ENCODE measurements around the gene DIAPH2. TPM values are rescaled to one million over a fixed set of nuclear protein-coding genes. Genes with fewer than 3 reads are reported as not detected.

Gene DIAPH2
- total and polyA plus RNA-seq, 8 donors: 1.9 to 10.0 (median 5.9) TPM

DNA sequence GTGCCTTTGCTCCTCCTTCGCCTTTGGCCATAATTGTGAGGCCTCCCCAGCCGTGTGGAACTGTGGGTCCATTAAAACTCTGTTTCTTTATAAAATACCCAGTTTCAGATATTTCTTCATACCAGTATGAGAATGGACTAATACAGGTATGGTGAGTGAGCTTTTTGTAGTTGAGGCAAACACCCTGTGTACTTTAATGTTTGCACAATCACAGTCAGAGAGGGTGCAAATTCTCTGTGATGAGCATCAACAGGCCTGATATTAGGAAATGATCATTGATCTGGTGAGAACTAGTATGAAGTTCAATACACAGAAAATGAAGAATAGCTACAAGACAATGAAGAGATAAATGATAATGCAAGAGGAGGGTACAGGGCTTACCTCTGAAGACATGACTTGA, 943.7 kb downstream of the DIAPH2 start:
- Histone ChIP-seq H3K4me3 (no peak overlapping the region), H3K27ac (no peak overlapping the region), H3K4me1 (no peaks in the 10 kb centered on the region), H3K9me3 (no peaks in the 10 kb centered on the region), H3K27me3 (peaks cover 0 to 6% (median 0%) of the 10 kb centered on the region in 4 donors), H3K36me3 (no peaks in the 10 kb centered on the region)
- WGBS, 2 donors: 88% methylated on average over 2 of the region's 2 CpGs
- TF ChIP-seq, protein P1, sequence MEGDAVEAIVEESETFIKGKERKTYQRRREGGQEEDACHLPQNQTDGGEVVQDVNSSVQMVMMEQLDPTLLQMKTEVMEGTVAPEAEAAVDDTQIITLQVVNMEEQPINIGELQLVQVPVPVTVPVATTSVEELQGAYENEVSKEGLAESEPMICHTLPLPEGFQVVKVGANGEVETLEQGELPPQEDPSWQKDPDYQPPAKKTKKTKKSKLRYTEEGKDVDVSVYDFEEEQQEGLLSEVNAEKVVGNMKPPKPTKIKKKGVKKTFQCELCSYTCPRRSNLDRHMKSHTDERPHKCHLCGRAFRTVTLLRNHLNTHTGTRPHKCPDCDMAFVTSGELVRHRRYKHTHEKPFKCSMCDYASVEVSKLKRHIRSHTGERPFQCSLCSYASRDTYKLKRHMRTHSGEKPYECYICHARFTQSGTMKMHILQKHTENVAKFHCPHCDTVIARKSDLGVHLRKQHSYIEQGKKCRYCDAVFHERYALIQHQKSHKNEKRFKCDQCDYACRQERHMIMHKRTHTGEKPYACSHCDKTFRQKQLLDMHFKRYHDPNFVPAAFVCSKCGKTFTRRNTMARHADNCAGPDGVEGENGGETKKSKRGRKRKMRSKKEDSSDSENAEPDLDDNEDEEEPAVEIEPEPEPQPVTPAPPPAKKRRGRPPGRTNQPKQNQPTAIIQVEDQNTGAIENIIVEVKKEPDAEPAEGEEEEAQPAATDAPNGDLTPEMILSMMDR (IDR thresholded peaks at IDR 0.05): no peak
- DNase-seq (no peak), FAIRE-seq (no peak), ATAC-seq (no peak)
- intact Hi-C loops (cut with DNase I): no loop called here

DNA sequence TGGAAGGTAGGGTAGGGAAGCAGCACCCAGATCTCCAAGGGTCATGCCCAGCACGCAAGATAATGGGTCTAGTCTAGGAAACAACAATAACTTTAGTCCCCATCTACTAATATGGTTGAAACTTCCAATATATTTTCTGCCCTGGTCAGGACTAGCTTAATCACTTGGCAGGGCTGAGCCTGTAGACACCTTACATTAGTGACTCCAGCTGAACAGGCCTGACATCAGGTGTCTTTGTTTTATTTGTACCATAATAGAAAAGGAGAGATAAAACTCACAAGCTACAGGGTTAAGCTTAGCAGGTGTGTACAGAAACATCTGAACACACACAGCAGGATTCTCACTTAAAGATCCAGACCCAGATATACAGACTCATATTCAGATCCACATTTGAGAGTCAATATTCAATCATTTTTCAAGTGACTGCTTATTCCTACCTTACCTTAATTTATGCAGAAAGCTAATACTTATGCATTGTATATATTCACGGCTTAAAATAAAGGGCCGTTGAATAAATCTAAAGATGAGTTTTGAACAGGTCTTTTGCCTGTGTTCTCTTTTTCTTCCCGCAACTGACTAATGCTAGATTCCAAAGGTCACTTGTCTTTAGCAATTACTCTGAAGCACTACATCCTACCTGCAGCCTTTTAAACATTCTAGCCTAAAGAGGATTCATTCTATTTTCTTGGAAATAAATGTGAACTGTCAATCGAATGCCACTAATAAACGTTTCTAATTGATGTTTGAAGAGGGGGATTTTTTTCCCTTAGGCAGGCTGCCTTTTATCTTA, 944.4 kb downstream of the DIAPH2 start:
- FAIRE-seq (no peak), DNase-seq (no peak), ATAC-seq (no peak)
- H3K27ac ChIP-seq: no peak overlapping the region
- 45 to 60% methylated on average over 6 of the region's 6 CpGs for WGBS, 2 donors
- intact Hi-C loops (cut with DNase I): no loop called here
- H3K36me3 ChIP-seq: no peaks in the 10 kb centered on the region
- peaks cover 0 to 6% (median 0%) of the 10 kb centered on the region in 4 donors for H3K27me3 ChIP-seq
- H3K4me1 ChIP-seq: no peaks in the 10 kb centered on the region
- H3K9me3 ChIP-seq: no peaks in the 10 kb centered on the region
- H3K4me3 ChIP-seq: no peak overlapping the region
- TF ChIP-seq, protein P1 (IDR thresholded peaks at IDR 0.05): no peak

DNA sequence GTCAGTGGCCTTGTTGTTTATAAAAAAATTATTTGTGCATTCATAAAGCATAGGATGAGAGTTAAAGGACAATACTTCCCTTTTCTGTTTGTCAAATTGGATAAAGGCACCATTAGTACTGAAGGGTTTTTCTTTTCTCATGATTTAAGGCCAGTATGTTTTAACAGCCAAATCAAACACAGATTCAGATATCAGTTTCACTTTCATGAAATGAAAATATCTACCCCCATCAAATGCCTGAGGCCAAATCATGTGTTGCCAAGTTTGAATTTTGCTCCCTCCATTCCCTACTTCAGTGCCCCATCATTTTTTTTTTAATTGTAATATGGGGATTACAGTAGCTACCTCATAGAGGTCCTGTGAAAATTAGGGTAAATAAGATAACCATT, 944.9 kb downstream of the DIAPH2 start:
- ATAC-seq: no peak
- Histone ChIP-seq H3K9me3 (no peaks in the 10 kb centered on the region), H3K27me3 (peaks cover 0 to 2% (median 0%) of the 10 kb centered on the region in 4 donors), H3K27ac (no peak overlapping the region), H3K4me3 (no peak overlapping the region), H3K36me3 (no peaks in the 10 kb centered on the region), H3K4me1 (no peaks in the 10 kb centered on the region)
- FAIRE-seq: peak; percentile 73
- TF ChIP-seq, protein P1 (IDR thresholded peaks at IDR 0.05): no peak
- DNase-seq: no peak
- intact Hi-C loops (cut with DNase I): no loop called here

DNA sequence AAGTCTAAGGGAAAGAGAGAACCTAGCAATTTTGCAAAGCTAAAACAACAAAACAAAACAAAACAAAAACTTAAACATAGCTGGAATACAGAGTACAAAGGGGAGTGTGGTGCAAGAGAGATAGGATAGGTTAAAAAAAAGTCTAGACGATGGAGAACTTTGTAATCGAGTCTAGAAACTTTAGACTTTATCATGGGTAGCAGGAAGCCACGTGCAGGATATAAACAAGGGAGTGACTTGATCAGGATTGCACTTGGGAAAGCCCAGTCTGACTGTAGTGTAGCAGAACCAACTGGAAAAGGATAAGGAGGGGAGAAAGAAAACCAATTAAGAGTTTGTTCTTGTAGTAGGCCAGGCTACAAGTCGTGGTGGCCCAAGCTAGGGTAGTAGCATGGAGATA, 949.2 kb downstream of the DIAPH2 start:
- no peak overlapping the region for H3K27ac ChIP-seq
- 59 to 64% methylated on average over 4 of the region's 4 CpGs for WGBS, 2 donors
- no peak for ATAC-seq
- intact Hi-C loops (cut with DNase I): no loop called here
- H3K4me1 ChIP-seq: no peaks in the 10 kb centered on the region
- H3K36me3 ChIP-seq: no peaks in the 10 kb centered on the region
- no peaks in the 10 kb centered on the region for H3K9me3 ChIP-seq
- FAIRE-seq: no peak
- H3K27me3 ChIP-seq: no peaks in the 10 kb centered on the region
- no peak for DNase-seq
- TF ChIP-seq, protein P1 (IDR thresholded peaks at IDR 0.05): no peak
- no peak overlapping the region for H3K4me3 ChIP-seq

DNA sequence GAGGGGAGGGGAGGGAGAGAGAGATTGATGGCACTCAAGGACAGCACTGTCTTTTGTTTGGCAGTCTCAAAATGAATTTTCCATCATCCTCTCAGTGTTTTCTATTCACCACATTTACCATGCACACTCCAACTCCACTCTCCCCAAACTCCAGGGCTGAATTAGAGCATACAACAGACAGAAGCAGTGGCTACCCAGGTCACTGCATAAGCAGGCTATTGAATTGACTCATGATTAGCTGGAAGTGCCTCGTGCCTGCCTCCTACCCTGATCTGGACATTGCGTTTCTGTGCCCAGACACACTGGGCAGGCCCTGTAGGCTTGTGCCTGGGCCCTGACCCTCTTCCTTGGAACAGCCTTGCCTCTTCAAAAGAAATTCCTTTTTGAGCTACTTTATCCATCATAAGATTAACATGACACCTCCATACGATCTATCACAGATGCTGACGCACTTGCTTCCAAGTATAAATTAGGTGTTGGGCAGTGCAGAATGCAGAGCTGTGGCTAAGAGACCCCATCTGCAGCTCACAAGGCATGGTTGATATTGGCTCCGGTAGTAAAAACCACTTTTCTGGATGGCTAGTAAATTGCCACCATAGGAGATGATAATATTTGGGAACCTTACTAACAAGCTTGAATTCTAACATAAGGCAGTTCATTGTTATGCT, 952.0 kb downstream of the DIAPH2 start:
- FAIRE-seq (no peak), ATAC-seq (no peak), DNase-seq (no peak)
- no peaks in the 10 kb centered on the region for H3K9me3 ChIP-seq
- H3K4me1 ChIP-seq: no peaks in the 10 kb centered on the region
- no peaks in the 10 kb centered on the region for H3K36me3 ChIP-seq
- H3K4me3 ChIP-seq: no peak overlapping the region
- TF ChIP-seq, protein P1 (IDR thresholded peaks at IDR 0.05): no peak
- 71 to 87% methylated on average over 5 of the region's 5 CpGs for WGBS, 2 donors
- intact Hi-C loops (cut with DNase I): no loop called here
- no peaks in the 10 kb centered on the region for H3K27me3 ChIP-seq
- no peak overlapping the region for H3K27ac ChIP-seq

All from pancreas (tissue), 10 donors.